Heart right ventricle (tissue), 16 donors: ENCODE results near the gene ALOX15B. TPM values are rescaled to one million over a fixed set of nuclear protein-coding genes. Genes with fewer than 3 reads are reported as not detected.

ENCODE experiments used
- ATAC-seq, 8 donors: fragments of 200-7000 bp; cut with Tn5 transposase; one replicate each; pipeline ENCODE4 v1.9.1; 2020; ENCODE audit warnings: mild to moderate bottlenecking in 8 of 8, moderate library complexity in 8 of 8, moderate number of reproducible peaks in 1 of 8
- DNase-seq, 2 donors: peaks; one replicate each; pipeline ENCODE4 v3.0.0-alpha.2; 2020
- H3K27ac ChIP-seq, 10 donors: fragments of 200-600 bp; sonication (generic) in 2 of 10; one replicate each; pipeline versions ENCODE4 v1.5.0 to v1.8.0; 2020 to 2022; ENCODE audit warnings: mild to moderate bottlenecking in 3 of 10
- H3K27me3 ChIP-seq, 7 donors: fragments of 200-600 bp; one replicate each; pipeline ENCODE4 v1.8.0; 2021 to 2022; ENCODE audit warnings: mild to moderate bottlenecking in 2 of 7
- H3K36me3 ChIP-seq, 9 donors: fragments of 200-600 bp; sonication (generic) in 1 of 9; one replicate each; pipeline versions ENCODE4 v1.5.0 to v1.8.0; 2020 to 2022; ENCODE audit warnings: mild to moderate bottlenecking in 2 of 9
- H3K4me1 ChIP-seq, 9 donors: fragments of 200-600 bp; sonication (generic) in 1 of 9; one replicate each; pipeline versions ENCODE4 v1.5.0 to v1.8.0; 2020 to 2022; ENCODE audit warnings: mild to moderate bottlenecking in 4 of 9
- H3K4me3 ChIP-seq, 10 donors: fragments of 200-600 bp; sonication (generic) in 2 of 10; one replicate each; pipeline versions ENCODE4 v1.5.0 to v1.8.0; 2020 to 2022; ENCODE audit warnings: mild to moderate bottlenecking in 7 of 10, moderate library complexity in 2 of 10
- H3K9me3 ChIP-seq, 11 donors: fragments of 200-600 bp in 10 of 11; sonication (generic) in 2 of 11; one replicate each; pipeline versions ENCODE4 v1.5.0 to v1.8.0; 2013 to 2022; ENCODE audit warnings: mild to moderate bottlenecking in 2 of 11, control low read depth in 1 of 11, moderate library complexity in 1 of 11
- WGBS, 2 donors: extraction: QIAGEN DNeasy Blood & Tissue Kit; methylation state at CpG; one replicate each; pipeline ENCODE4 v1.1.7; 2013; ENCODE audit warnings: inconsistent platforms in 1 of 2; 5-methylcytosine and 5-hydroxymethylcytosine counted together
- intact Hi-C, 10 donors: fragments of 100-400 bp; cut with DNase I; formaldehyde crosslinking; loops; one replicate each; pipeline versions ENCODE4 v1.11.1 to v1.14.2; 2022
- polyA plus RNA-seq, 2 donors: library from polyadenylated mRNA; stranded (reverse); fragments of 200-250 nt; gene quantifications; one replicate each; pipeline ENCODE4 v1.2.3, GENCODE V29; 2013
- total RNA-seq, 10 donors: library from RNA; stranded (reverse); fragmentation: NEBNext Ultra II Directional in 3 of 10; extraction: Animal tissue kit (Norgen Biotek cat#: 25700) in 3 of 10; gene quantifications; one replicate each; pipeline versions ENCODE4 v1.2.1 to v1.2.4, GENCODE V29; 2021 to 2023
- TF ChIP-seq, protein P1 (sequence below), 9 donors: fragments of 200-600 bp; sonication (generic) in 2 of 9; IDR thresholded peaks; one replicate each; pipeline versions ENCODE4 v1.5.0 to v1.8.0; 2021 to 2022; ENCODE audit warnings: antibody characterized with exemption in 9 of 9, mild to moderate bottlenecking in 5 of 9, moderate library complexity in 1 of 9
- donor health status: Arrhythmogenic right ventricular cardiomyopathy.
- donor health status: ischemic (EF 13 %, LVEDD 7.1; RV severe dilation, severe dysfunction).
- donor health status: healthy with polysubstance abuse.
- donor health status: DM: no; HTN: yes; CAD: no.
- donor health status: DM: no; HTN: no; CAD: no.
- donor health status: ischemic (EF 25% LVEDD 6.9; RV normal size, moderate dysfunction).
- donor health status: ischemic (EF 25% LVEDD 5.7; RV mildly dilated, moderate dysfunction).
- donor health status: healthy.
- donor health status: DM: yes; HTN: yes; CAD: no.
- donor health status: Ischemic cardiomyopathy.
- donor health status: ischemic (EF 35%, LVEDD 5.7; RV mildly dilated, moderate dysfunction).
- donor health status: nonischemic (EF 11% LVEDD 7.7; RV severe dilation, severe dysfunction).
- donor health status: DM: yes; HTN: yes; CAD: no.
- donor health status: PGD.
- donor health status: ischemic (EF 29% LVEDD 5.4; RV normal size, mild dysfunction).
- donor health status: nonischemic (EF 23%, LVEDD 6.1; RV moderate dilation, normal function).

Gene ALOX15B
- total and polyA plus RNA-seq, 12 donors = 0.10 to 1.3 (median 0.27) TPM; not detected in 6

DNA sequence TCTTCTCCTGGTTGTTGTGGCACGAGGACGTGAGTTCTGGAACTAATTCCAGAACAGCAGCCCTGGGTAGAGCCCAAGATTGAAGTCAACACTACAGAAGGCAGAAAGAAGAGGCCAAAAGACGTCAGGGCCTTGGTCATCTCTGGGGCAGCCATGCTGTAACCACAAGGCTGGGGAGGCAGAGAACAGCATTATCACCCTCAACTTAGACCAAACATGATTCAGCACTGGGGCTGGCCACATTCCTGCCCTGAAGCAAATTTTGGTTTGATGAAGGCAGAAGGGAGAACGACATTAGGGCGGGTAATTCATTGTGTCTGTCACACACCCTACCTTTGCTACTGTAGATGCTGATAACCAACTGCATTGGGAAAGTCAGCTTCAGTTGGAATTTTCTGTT lies 9.7 kb upstream of the ALOX15B start:
- DNase-seq (no peak), ATAC-seq (no peak)
- TF ChIP-seq, protein P1, sequence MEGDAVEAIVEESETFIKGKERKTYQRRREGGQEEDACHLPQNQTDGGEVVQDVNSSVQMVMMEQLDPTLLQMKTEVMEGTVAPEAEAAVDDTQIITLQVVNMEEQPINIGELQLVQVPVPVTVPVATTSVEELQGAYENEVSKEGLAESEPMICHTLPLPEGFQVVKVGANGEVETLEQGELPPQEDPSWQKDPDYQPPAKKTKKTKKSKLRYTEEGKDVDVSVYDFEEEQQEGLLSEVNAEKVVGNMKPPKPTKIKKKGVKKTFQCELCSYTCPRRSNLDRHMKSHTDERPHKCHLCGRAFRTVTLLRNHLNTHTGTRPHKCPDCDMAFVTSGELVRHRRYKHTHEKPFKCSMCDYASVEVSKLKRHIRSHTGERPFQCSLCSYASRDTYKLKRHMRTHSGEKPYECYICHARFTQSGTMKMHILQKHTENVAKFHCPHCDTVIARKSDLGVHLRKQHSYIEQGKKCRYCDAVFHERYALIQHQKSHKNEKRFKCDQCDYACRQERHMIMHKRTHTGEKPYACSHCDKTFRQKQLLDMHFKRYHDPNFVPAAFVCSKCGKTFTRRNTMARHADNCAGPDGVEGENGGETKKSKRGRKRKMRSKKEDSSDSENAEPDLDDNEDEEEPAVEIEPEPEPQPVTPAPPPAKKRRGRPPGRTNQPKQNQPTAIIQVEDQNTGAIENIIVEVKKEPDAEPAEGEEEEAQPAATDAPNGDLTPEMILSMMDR (IDR thresholded peaks at IDR 0.05) = no peak
- H3K36me3 ChIP-seq = no peaks in the 10 kb centered on the region
- intact Hi-C loops = no loop called here
- peaks cover 0 to 7% (median 0%) of the 10 kb centered on the region in 9 donors for H3K4me1 ChIP-seq
- no peaks in the 10 kb centered on the region for H3K9me3 ChIP-seq
- no peak overlapping the region for H3K4me3 ChIP-seq
- 69 to 73% methylated on average over 5 of the region's 5 CpGs for WGBS, 2 donors
- H3K27ac ChIP-seq = no peak overlapping the region
- peaks cover 0 to 55% (median 27%) of the 10 kb centered on the region in 7 donors for H3K27me3 ChIP-seq

DNA sequence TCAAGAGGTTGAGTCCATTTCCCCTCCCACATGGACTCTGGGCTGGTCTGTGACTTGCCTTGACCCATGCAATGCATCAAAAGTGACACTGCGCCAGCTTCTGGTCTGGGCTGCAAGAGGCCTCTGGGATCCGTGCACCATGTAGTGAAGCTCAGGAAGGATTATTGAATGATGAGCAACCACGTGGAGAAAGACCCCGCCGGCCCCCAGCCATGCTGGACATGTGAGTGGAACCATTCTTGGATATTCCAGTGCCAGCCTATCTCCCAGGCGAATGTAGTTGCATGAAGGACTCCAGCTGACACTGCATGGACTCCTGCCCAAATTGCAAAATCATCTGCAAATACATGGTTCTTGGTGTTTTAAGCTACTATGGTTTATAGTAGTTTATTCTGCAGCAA lies 7.6 kb upstream of the ALOX15B start:
- no peaks in the 10 kb centered on the region for H3K9me3 ChIP-seq
- TF ChIP-seq, protein P1 (IDR thresholded peaks at IDR 0.05) = no peak
- H3K36me3 ChIP-seq = no peaks in the 10 kb centered on the region
- no peak overlapping the region for H3K4me3 ChIP-seq
- H3K4me1 ChIP-seq = no peaks in the 10 kb centered on the region
- DNase-seq = no peak
- H3K27me3 ChIP-seq = peaks cover 0 to 57% (median 34%) of the 10 kb centered on the region in 7 donors
- intact Hi-C loops = no loop called here
- WGBS, 2 donors = 74 to 76% methylated on average over 6 of the region's 6 CpGs
- no peak overlapping the region for H3K27ac ChIP-seq
- no peak for ATAC-seq

DNA sequence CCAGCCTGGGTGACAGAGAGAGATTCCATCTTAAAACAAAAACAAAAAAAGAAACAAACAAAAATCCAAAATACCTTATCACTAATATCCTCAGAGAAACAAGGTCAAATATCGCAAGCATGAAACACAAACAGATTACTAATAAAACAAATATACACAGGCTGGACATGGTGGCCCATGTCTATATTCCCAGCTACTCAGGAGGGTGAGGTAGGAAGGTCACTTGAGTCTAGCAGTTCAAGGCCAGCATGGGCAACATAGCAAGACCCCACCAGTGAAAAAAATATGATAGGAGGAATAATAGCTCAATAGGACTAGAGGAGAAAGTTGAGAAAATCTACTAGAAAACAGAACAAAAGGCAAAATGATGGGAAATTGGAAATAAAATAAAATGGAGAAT lies 6.9 kb upstream of the ALOX15B start:
- H3K27ac ChIP-seq = no peak overlapping the region
- TF ChIP-seq, protein P1 (IDR thresholded peaks at IDR 0.05) = no peak
- DNase-seq (no peak), ATAC-seq (no peak)
- H3K27me3 ChIP-seq = peaks cover 0 to 56% (median 34%) of the 10 kb centered on the region in 7 donors
- no peaks in the 10 kb centered on the region for H3K9me3 ChIP-seq
- no peak overlapping the region for H3K4me3 ChIP-seq
- intact Hi-C loops = no loop called here
- no peaks in the 10 kb centered on the region for H3K36me3 ChIP-seq
- H3K4me1 ChIP-seq = no peaks in the 10 kb centered on the region
- WGBS, 2 donors = 92% methylated on average over 1 of the region's 1 CpG

DNA sequence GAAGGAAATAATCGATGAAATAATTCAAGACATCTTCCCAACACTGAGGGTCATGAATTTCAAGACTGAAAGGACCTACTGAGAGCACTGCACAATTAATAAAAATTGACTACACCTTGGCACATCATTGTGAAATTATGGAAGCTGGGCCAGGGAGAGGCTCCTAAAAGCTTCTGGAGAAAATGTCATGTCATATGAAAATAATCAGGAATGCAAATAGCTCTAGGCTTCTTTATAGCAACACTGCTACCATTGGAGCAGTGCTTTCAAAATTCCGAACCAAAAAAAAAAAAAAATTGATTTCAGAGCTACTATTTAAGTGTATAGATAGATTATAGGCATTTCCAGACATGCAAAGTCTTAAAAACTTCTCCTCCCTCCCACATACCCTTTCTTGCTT lies 6.4 kb upstream of the ALOX15B start:
- Histone ChIP-seq H3K9me3 (no peaks in the 10 kb centered on the region), H3K36me3 (no peaks in the 10 kb centered on the region), H3K27ac (no peak overlapping the region), H3K4me3 (no peak overlapping the region), H3K4me1 (no peaks in the 10 kb centered on the region), H3K27me3 (peaks cover 0 to 56% (median 36%) of the 10 kb centered on the region in 7 donors)
- intact Hi-C loops = no loop called here
- ATAC-seq = no peak
- no peak for DNase-seq
- TF ChIP-seq, protein P1 (IDR thresholded peaks at IDR 0.05) = no peak
- 84 to 87% methylated on average over 2 of the region's 2 CpGs for WGBS, 2 donors
